ENCODE data around the gene BAIAP3. TPM values are rescaled to one million over a fixed set of nuclear protein-coding genes. Genes with fewer than 3 reads are reported as not detected.

The BAIAP3 gene
- total and polyA plus RNA-seq, 10 of the 15 experiments (the other 5 are each of a cell fraction or from before 2014, with no cell fraction given) = 0.03 to 0.56 (median 0.17) TPM; not detected in 3

GRCh38 chr16:1320097-1320496 lies 13.3 kb upstream of the BAIAP3 start:
- POLR2A ChIA-PET = no interaction called here
- BruUV-seq (replicated peaks) = no TSS peak
- peaks cover 40 to 62% of the 10 kb centered on the region in 2 experiments for H3K36me3 ChIP-seq (ENCODE audit: control insufficient read depth in 2 of 2, insufficient read depth in 2 of 2, low read length in 1 of 2)

GRCh38 chr16:1320658-1321240 lies 12.7 kb upstream of the BAIAP3 start:
- in situ Hi-C loops (cut with MboI) = no loop called here
- Histone ChIP-seq H3K9me3 (replicated peaks; ENCODE audit: control insufficient read depth, insufficient read depth, low read length) (no peaks in the 10 kb centered on the region), H3K27me3 (replicated peaks in 1 of 2; ENCODE audit: control insufficient read depth in 2 of 2, insufficient read depth in 2 of 2, low read length in 1 of 2) (no peaks in the 10 kb centered on the region), H3K36me3 (ENCODE audit: control insufficient read depth in 2 of 2, insufficient read depth in 2 of 2, low read length in 1 of 2) (peaks cover 36 to 55% of the 10 kb centered on the region in 2 experiments), H3K4me3 (no peak overlapping the region), H4K20me1 (ENCODE audit: control insufficient read depth, insufficient read depth) (0 out of 2 replicates have a peak, but pooled peaks cover 4% of the 10 kb centered on the region), H3K9ac (ENCODE audit: control insufficient read depth, insufficient read depth, low read length) (no peak overlapping the region), H3K4me2 (ENCODE audit: control insufficient read depth, insufficient read depth) (no peak overlapping the region), H3K4me1 (ENCODE audit: control insufficient read depth, insufficient read depth, low read length) (no peaks in the 10 kb centered on the region), H2AFZ (ENCODE audit: control insufficient read depth, low read depth, low read length) (no peak overlapping the region), H3K27ac (ENCODE audit: control insufficient read depth, insufficient read depth) (no peak overlapping the region), H3K79me2 (ENCODE audit: control insufficient read depth, insufficient read depth, low read length) (no peaks in the 10 kb centered on the region; the same call in none of the 2 replicates)
- TF ChIP-seq KAT2A (conservative IDR thresholded peaks at IDR 0.05; ENCODE audit: control insufficient read depth, low read depth, low read length) (no peak), ZSCAN29 (IDR thresholded peaks at IDR 0.05) (no peak), ZNF384 (IDR thresholded peaks at IDR 0.05; ENCODE audit: borderline replicate concordance, low read depth, low read length) (no peak), HCFC1 (IDR thresholded peaks at IDR 0.05; ENCODE audit: low read length) (no peak), IRF5 (IDR thresholded peaks at IDR 0.05; ENCODE audit: borderline replicate concordance) (no peak), CBX3 (IDR thresholded peaks at IDR 0.05; ENCODE audit: borderline replicate concordance, low read depth) (no peak), TCF7 (IDR thresholded peaks at IDR 0.05; ENCODE audit: borderline replicate concordance) (no peak), POLR2AphosphoS2 (IDR thresholded peaks at IDR 0.05; ENCODE audit: low read depth, low read length) (no peak), SIN3A (IDR thresholded peaks at IDR 0.05; ENCODE audit: low read depth, low read length) (no peak), CEBPB (IDR thresholded peaks at IDR 0.05; ENCODE audit: borderline replicate concordance in 1 of 2, low read depth in 2 of 2, low read length in 2 of 2) (no peak), BCL3 (IDR thresholded peaks at IDR 0.05; ENCODE audit: borderline replicate concordance, insufficient read depth, low read depth, low read length, poor library complexity, severe bottlenecking) (no peak), SMAD1 (IDR thresholded peaks at IDR 0.05; ENCODE audit: low read depth, partially characterized antibody) (no peak)
- TF ChIP-seq, protein P1, sequence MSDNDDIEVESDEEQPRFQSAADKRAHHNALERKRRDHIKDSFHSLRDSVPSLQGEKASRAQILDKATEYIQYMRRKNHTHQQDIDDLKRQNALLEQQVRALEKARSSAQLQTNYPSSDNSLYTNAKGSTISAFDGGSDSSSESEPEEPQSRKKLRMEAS (IDR thresholded peaks at IDR 0.05; ENCODE audit: low read depth, low read length) = no peak
- RAD21 ChIA-PET (ENCODE audit: unreplicated experiment) = no interaction called here
- FAIRE-seq (no peak), DNase-seq (ENCODE audit: low read depth, low spot score) (no peak), ATAC-seq (no peak)
- 94% methylated on average over 20 of the region's 22 CpGs for WGBS (ENCODE audit: insufficient coverage, insufficient replicate concordance, low lambda C conversion rate, missing lambda C conversion rate)
- BruUV-seq (replicated peaks) = no TSS peak
- POLR2A ChIA-PET = no interaction called here
- CTCF ChIA-PET = no interaction called here
- SMC1A ChIA-PET (ENCODE audit: uncharacterized antibody, unreplicated experiment) = no interaction called here
- intact Hi-C loops (cut with micrococcal nuclease; ENCODE audit: unreplicated experiment) = no loop called here

More at GRCh38 chr16:1320097-1320496, 13.3 kb upstream of the BAIAP3 start:
- RAD21 ChIA-PET (ENCODE audit: unreplicated experiment) = no interaction called here
- CTCF ChIA-PET = no interaction called here
- DNase-seq (ENCODE audit: low read depth, low spot score) (no peak), FAIRE-seq (no peak), ATAC-seq (no peak)
- Histone ChIP-seq H2AFZ (ENCODE audit: control insufficient read depth, low read depth, low read length) (no peak overlapping the region), H3K4me3 (no peak overlapping the region), H4K20me1 (ENCODE audit: control insufficient read depth, insufficient read depth) (0 out of 2 replicates have a peak, but pooled peaks cover 4% of the 10 kb centered on the region), H3K79me2 (ENCODE audit: control insufficient read depth, insufficient read depth, low read length) (peaks cover under 1% of the 10 kb centered on the region), H3K4me1 (ENCODE audit: control insufficient read depth, insufficient read depth, low read length) (no peaks in the 10 kb centered on the region), H3K27ac (ENCODE audit: control insufficient read depth, insufficient read depth) (no peak overlapping the region), H3K27me3 (replicated peaks in 1 of 2; ENCODE audit: control insufficient read depth in 2 of 2, insufficient read depth in 2 of 2, low read length in 1 of 2) (no peaks in the 10 kb centered on the region), H3K9ac (ENCODE audit: control insufficient read depth, insufficient read depth, low read length) (no peak overlapping the region), H3K9me3 (replicated peaks; ENCODE audit: control insufficient read depth, insufficient read depth, low read length) (no peaks in the 10 kb centered on the region), H3K4me2 (ENCODE audit: control insufficient read depth, insufficient read depth) (no peak overlapping the region)
- intact Hi-C loops (cut with micrococcal nuclease; ENCODE audit: unreplicated experiment) (no loop called here), in situ Hi-C loops (cut with MboI) (no loop called here)
- SMC1A ChIA-PET (ENCODE audit: uncharacterized antibody, unreplicated experiment) = no interaction called here
- TF ChIP-seq POLR2AphosphoS5 (IDR thresholded peaks at IDR 0.05; ENCODE audit: low read length) (0 out of 2 replicates have a peak, but pooled peaks have one; percentile 5), NFIC (IDR thresholded peaks at IDR 0.05; ENCODE audit: low read depth, low read length) (no peak)
- 83% methylated on average over 12 of the region's 12 CpGs for WGBS (ENCODE audit: insufficient coverage, insufficient replicate concordance, low lambda C conversion rate, missing lambda C conversion rate)
